ENCODE measurements around the gene TIMM9. TPM values are rescaled to one million over a fixed set of nuclear protein-coding genes. Genes with fewer than 3 reads are reported as not detected.
"Not testable (repeated sequence)": the region's sequence is repeated elsewhere in the genome, so short reads cannot be mapped to it uniquely, and the experiment has no call there.

TIMM9 gene
- total RNA-seq, 4 donors from 2014 or later, result 30.0 to 62.0 (median 36.5) TPM

DNA sequence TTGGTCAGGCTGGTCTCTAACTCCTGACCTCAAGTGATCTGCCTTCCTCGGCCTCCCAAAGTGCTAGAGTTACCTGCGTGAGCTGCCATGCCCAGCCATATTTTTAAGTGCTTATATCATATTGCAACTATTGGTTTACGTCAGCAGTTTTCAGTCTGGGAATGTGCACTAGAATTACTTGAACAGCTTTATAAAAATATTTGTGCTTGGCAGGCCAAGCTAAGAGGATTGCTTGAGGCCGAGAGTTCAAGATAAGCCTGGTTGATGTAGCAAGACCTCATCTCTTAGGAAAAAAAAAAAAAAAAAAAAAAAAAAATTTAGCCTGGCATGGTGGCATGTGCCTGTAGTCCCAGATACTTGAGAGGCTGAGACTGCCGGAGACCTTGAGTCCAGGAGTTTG is 17.3 kb upstream of the TIMM9 start:
- TF ChIP-seq, protein P1, sequence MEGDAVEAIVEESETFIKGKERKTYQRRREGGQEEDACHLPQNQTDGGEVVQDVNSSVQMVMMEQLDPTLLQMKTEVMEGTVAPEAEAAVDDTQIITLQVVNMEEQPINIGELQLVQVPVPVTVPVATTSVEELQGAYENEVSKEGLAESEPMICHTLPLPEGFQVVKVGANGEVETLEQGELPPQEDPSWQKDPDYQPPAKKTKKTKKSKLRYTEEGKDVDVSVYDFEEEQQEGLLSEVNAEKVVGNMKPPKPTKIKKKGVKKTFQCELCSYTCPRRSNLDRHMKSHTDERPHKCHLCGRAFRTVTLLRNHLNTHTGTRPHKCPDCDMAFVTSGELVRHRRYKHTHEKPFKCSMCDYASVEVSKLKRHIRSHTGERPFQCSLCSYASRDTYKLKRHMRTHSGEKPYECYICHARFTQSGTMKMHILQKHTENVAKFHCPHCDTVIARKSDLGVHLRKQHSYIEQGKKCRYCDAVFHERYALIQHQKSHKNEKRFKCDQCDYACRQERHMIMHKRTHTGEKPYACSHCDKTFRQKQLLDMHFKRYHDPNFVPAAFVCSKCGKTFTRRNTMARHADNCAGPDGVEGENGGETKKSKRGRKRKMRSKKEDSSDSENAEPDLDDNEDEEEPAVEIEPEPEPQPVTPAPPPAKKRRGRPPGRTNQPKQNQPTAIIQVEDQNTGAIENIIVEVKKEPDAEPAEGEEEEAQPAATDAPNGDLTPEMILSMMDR (IDR thresholded peaks at IDR 0.05), result no peak
- TF ChIP-seq POLR2A (IDR thresholded peaks at IDR 0.05), result no peak
- 98 to 99% methylated on average over 5 of the region's 5 CpGs for WGBS, 2 donors
- intact Hi-C loops (cut with DNase I; ENCODE audit: low total_unique reads), result no loop called here
- DNase-seq (ENCODE audit: low spot score in 2 of 2), result no peak
- H3K4me3 ChIP-seq (ENCODE audit: low read depth, poor library complexity, severe bottlenecking), result no peak overlapping the region

DNA sequence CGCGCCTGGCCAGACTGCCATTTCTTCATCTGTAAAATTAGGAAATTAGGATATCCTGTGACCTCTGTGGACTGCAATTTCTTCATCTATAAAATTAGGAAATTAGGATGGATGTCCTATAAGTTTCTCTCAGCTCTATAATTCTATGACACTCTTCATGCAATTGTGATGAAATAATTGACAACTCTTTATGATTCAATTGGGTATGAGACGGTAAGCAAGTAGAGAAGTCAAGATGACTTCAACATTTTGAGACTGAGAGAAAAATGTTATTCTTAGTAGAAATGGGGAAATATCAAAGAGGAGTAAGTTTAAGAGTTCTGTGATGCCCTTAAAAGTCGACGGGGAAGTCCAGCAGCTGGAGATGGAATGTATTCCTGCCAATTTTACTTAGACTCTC is 12.1 kb upstream of the TIMM9 start:
- WGBS, 2 donors, result 79 to 85% methylated on average over 5 of the region's 5 CpGs
- TF ChIP-seq POLR2A (IDR thresholded peaks at IDR 0.05), result no peak
- TF ChIP-seq, protein P1 (IDR thresholded peaks at IDR 0.05), result no peak
- intact Hi-C loops (cut with DNase I; ENCODE audit: low total_unique reads), result no loop called here
- no peak for DNase-seq (ENCODE audit: low spot score in 2 of 2)
- no peak overlapping the region for H3K4me3 ChIP-seq (ENCODE audit: low read depth, poor library complexity, severe bottlenecking)

DNA sequence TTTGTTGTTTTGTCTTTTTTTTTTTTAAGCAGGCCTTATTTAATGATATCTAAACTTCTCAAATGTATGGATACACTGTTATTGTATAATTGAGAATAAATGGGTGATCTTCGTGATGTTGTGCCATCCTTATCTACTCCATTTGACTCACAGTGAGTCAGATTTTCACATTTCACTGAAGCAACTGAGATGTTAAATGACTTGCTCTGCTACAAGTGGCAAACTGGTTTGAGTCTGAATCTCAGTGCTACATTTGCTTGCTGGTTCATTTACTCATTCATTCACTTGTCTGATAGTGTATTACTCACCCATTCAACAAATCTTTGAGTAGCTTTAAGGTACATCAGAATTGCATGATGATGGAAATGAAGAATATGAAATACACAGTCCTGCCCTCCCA is 2.8 kb upstream of the TIMM9 start:
- H3K4me3 ChIP-seq (ENCODE audit: low read depth, poor library complexity, severe bottlenecking), result no peak overlapping the region
- intact Hi-C loops (cut with DNase I; ENCODE audit: low total_unique reads), result no loop called here
- no peak for DNase-seq (ENCODE audit: low spot score in 2 of 2)
- no peak for TF ChIP-seq POLR2A (IDR thresholded peaks at IDR 0.05)
- TF ChIP-seq, protein P1 (IDR thresholded peaks at IDR 0.05), result no peak
- 57 to 76% methylated on average over 1 of the region's 1 CpG for WGBS, 2 donors

DNA sequence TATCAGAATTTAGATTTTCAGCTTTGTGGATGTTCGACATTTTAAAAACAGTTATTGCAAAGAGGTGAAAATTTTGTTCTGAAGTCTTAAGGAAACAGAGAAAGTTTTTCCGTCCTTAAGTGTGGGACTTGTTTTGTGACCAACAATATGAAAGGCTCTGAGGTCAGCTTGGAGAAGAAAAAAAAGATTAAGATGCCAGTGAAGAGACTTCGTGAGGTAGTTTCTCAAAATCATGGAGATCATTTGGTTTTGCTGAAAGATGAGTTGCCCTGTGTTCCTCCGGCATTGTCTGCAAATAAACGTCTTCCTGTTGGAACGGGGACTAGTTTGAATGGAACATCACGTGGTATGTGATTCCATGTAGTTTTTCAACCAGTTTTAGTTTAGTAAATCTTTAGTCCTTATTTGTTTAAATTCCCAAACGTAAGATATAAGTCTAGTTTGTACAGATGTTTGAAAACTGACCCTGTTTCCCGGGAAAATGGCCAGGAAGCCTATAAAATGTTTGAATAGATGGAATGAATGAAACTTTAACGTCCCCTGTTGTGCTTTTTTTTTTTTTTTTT is 870 bp upstream of the TIMM9 start:
- intact Hi-C loops (cut with DNase I; ENCODE audit: low total_unique reads), result no loop called here
- TF ChIP-seq, protein P1 (IDR thresholded peaks at IDR 0.05), result no peak
- no peak for TF ChIP-seq POLR2A (IDR thresholded peaks at IDR 0.05)
- WGBS, 2 donors, result 0 to 1% methylated on average over 10 of the region's 10 CpGs
- H3K4me3 ChIP-seq (ENCODE audit: low read depth, poor library complexity, severe bottlenecking), result peak overlapping the region; percentile 85
- no peak for DNase-seq (ENCODE audit: low spot score in 2 of 2)

DNA sequence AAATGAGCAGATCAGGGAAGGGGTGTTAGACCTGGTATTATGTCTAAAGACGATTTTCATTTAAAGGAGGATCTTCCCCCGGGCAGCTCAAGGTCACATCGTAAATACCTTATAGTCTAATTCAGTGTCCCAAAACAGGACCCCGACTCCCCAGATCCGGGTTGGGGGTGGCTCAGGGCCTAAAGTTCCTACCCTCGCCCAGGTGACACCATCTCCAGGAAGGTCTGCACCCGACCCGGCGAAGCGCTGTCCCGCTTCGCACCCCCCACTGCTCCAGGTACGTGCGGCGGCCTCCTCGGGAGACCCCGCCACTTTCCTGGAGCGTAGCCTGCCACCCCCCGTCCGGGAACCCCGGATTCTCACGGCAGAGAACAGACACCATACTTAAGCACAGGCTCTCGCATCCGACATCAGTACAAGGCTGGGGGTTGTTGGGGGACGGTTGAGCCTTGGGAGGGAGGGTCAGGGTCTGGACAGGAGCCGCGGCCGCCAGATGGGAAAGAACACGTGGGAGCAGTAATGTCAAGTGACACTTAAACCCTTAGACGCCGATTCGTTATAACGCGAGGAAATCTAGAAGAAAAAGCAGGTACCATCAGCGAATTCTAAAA is 556 bp downstream of the TIMM9 start:
- WGBS, 2 donors, result 1% methylated on average over 34 of the region's 35 CpGs
- intact Hi-C loops (cut with DNase I; ENCODE audit: low total_unique reads), result no loop called here
- DNase-seq (ENCODE audit: low spot score in 2 of 2), result peak; percentile 51 to 87
- peak overlapping the region; percentile 85 for H3K4me3 ChIP-seq (ENCODE audit: low read depth, poor library complexity, severe bottlenecking)
- TF ChIP-seq POLR2A (IDR thresholded peaks at IDR 0.05), result no peak
- TF ChIP-seq, protein P1 (IDR thresholded peaks at IDR 0.05), result no peak

DNA sequence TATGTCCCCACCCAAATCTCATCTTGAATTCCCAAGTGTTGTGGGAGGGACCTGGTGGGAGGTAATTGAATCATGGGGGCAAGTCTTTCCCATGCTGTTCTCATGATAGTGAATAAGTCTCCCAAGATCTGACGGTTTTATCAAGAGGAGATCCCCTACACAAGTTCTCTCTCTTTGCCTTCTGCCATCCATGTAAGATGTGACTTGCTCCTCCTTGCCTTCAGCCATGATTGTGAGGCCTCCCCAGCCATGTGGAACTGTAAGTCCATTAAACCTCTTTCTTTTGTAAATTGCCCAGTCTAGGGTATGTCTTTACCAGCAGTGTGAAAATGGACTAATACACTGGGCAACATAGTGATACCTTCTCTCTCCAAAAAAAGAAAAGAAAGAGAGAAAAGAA is 10.4 kb downstream of the TIMM9 start:
- intact Hi-C loops (cut with DNase I; ENCODE audit: low total_unique reads); DNase-seq (ENCODE audit: low spot score in 2 of 2); H3K4me3 ChIP-seq (ENCODE audit: low read depth, poor library complexity, severe bottlenecking): not testable (repeated sequence)
- 95 to 96% methylated on average over 1 of the region's 1 CpG for WGBS, 2 donors

Data from lower leg skin (tissue), 4 donors.